ENCODE data around the gene MS4A10. TPM values are rescaled to one million over a fixed set of nuclear protein-coding genes. Genes with fewer than 3 reads are reported as not detected.

The MS4A10 gene
- not detected in 2 replicates for total RNA-seq

GRCh38 chr11:60785136-60785535 is at the start of gene MS4A10:
MS4A10 (plus strand) TSS chr11:60785333; CDS start chr11:60790336, 5,003 bp downstream.

DNA sequence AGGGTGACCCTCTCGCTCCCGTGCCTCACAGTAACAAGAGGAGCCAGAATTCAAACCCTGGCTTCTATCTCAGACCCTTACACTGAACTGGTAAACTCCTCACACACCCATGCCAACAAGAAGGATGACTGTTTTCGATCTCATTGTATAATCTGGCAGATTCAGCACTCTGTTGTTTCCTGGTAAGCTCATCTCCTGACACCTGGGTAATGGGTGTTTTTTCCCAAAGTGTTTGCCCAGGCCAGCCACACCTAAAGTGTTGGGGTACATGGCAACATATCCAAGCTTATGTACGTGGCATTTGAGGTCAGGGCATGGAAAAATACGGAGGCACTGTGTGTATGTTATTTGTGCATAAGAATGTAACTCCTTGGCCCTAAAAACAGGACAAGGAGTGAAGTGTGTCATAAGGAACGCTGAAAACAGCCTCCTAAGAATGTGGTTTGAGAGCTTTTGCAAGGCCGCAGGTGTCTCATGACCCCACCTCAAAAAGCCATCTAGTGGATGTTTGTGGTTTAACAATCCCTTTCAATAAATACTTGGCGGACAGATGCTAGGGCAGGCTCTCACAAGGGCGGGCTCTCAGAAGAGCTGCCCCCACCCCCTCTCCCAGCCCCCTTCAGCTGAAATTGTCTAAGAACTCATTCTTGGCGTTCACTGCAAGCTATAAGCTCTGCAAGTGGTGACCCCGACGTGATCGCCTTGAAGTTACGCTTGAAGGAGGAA is 28.7 kb upstream of the MS4A10 start, which contains the start of gene MS4A15:
MS4A15 (plus strand) TSS at position 561 of the 726 bp plus-strand sequence. CDS start 6,867 bp downstream, outside the sequence.

DNA sequence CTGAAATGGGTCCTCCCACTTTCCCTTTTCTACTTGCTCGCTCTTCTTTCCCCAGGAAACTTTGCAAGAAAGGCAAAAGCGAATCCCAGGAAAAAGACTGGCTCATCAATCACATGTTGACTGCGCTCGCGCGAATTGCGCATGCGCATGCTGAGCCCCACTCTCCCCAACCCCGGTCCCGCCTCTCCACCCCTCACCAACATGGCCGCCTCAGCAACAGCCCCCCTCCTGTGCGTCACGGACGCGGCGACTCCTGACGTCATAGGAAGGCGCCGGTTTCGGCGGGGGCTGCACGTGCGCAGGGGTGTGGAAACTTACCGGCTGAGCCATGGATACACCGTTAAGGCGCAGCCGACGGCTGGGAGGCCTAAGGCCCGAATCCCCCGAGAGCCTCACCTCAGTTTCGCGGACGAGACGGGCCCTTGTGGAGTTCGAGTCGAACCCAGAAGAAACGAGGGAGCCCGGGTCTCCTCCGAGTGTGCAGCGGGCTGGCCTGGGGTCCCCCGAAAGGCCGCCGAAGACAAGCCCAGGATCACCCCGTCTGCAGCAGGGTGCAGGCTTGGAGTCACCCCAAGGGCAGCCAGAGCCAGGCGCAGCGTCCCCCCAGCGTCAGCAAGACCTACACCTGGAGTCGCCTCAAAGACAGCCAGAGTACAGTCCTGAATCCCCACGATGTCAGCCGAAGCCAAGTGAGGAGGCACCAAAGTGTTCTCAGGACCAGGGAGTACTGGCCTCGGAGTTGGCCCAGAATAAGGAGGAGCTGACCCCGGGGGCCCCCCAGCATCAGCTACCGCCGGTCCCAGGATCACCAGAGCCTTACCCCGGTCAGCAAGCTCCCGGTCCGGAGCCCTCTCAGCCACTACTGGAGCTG is 56.9 kb downstream of the MS4A10 start, which contains the start of gene CCDC86:
CCDC86 (plus strand) TSS at position 317 of the 871 bp plus-strand sequence; CDS start at position 329, 12 bp downstream.

Other genes starting within 250 kb of the MS4A10 start
- gene MS4A8, start 85.7 kb upstream of the MS4A10 start, total RNA-seq, result not detected in 2 replicates
- not detected in 2 replicates for gene MS4A18, start 60.6 kb upstream of the MS4A10 start, total RNA-seq
- not detected in 2 replicates for gene MS4A15, start 28.5 kb upstream of the MS4A10 start, total RNA-seq
- 6.2 and 9.8 TPM in 2 replicates for gene CCDC86, start 56.8 kb downstream of the MS4A10 start, total RNA-seq
- under 0.01 and 0.11 TPM in 2 replicates for gene PTGDR2, start 70.6 kb downstream of the MS4A10 start, total RNA-seq
- gene ZP1, start 82.2 kb downstream of the MS4A10 start, total RNA-seq, result not detected in 2 replicates
- 39.7 and 52.4 TPM in 2 replicates for gene PRPF19, start 121.3 kb downstream of the MS4A10 start, total RNA-seq
- 40.5 and 61.5 TPM in 2 replicates for gene TMEM109, start 128.8 kb downstream of the MS4A10 start, total RNA-seq
- 3.4 and 5.2 TPM in 2 replicates for gene TMEM132A, start 139.1 kb downstream of the MS4A10 start, total RNA-seq
- 10.8 and 14.2 TPM in 2 replicates for gene SLC15A3, start 166.8 kb downstream of the MS4A10 start, total RNA-seq
- not detected in 2 replicates for gene CD6, start 186.3 kb downstream of the MS4A10 start, total RNA-seq